HEK293T (cell line): ENCODE results near the gene MTAP.
"Not testable (repeated sequence)": the region's sequence is repeated elsewhere in the genome, so short reads cannot be mapped to it uniquely, and the experiment has no call there.

Experiments
- CTCF ChIA-PET: fragments of 350-600 bp; formaldehyde crosslinking; extraction: SDS; loops from one replicate; lab custom pipeline; 2021; ENCODE audit warnings: antibody characterized with exemption, inconsistent platforms; lab: Yijun Ruan, JAX
- POLR2A ChIA-PET: fragments of 350-600 bp; formaldehyde crosslinking; extraction: SDS; loops from one replicate; lab custom pipeline; 2020; ENCODE audit warnings: antibody characterized with exemption, inconsistent platforms; lab: Yijun Ruan, JAX
- DNase-seq: peaks from one replicate; pipeline ENCODE4 v3.0.0; 2012; ENCODE audit warnings: mixed read lengths; ENCODE audit errors: extremely low spot score
- ARNT ChIP-seq: fragments of 450-650 bp; IDR thresholded peaks from 2 replicates; pipeline ENCODE4 v1.6.1; 2017; ENCODE audit warnings: mild to moderate bottlenecking
- BHLHE40 ChIP-seq: fragments of 450-650 bp; IDR thresholded peaks from 2 replicates; pipeline ENCODE4 v1.6.1; 2016; ENCODE audit warnings: mild to moderate bottlenecking, moderate library complexity, borderline replicate concordance
- CTBP1 ChIP-seq: fragments of 450-650 bp; IDR thresholded peaks from 2 replicates; pipeline ENCODE4 v1.6.1; 2016; ENCODE audit warnings: borderline replicate concordance
- ELF4 ChIP-seq: fragments of 450-650 bp; IDR thresholded peaks from 2 replicates; pipeline ENCODE4 v1.6.1; 2017; ENCODE audit warnings: antibody characterized with exemption
- FOXA1 ChIP-seq: fragments of 450-650 bp; IDR thresholded peaks from 2 replicates; pipeline ENCODE4 v1.6.1; 2016; ENCODE audit warnings: mild to moderate bottlenecking
- FOXK2 ChIP-seq: fragments of 450-650 bp; IDR thresholded peaks from 2 replicates; pipeline ENCODE4 v1.6.1; 2016; ENCODE audit warnings: mild to moderate bottlenecking
- FOXM1 ChIP-seq: fragments of 450-650 bp; IDR thresholded peaks from 2 replicates; pipeline ENCODE4 v1.6.1; 2017; ENCODE audit warnings: mild to moderate bottlenecking, borderline replicate concordance
- HDGF ChIP-seq: fragments of 450-650 bp; IDR thresholded peaks from 2 replicates; pipeline ENCODE4 v1.6.1; 2017; ENCODE audit warnings: antibody characterized with exemption, borderline replicate concordance
- L3MBTL2 ChIP-seq: fragments of 450-650 bp; conservative IDR thresholded peaks from 2 replicates; pipeline ENCODE4 v1.6.1; 2016; ENCODE audit warnings: mild to moderate bottlenecking
- LEF1 ChIP-seq: fragments of 450-650 bp; IDR thresholded peaks from 2 replicates; pipeline ENCODE4 v1.6.1; 2017; ENCODE audit warnings: mild to moderate bottlenecking, borderline replicate concordance
- NFRKB ChIP-seq: fragments of 450-650 bp; IDR thresholded peaks from 2 replicates; pipeline ENCODE4 v1.6.1; 2016; ENCODE audit warnings: mild to moderate bottlenecking, moderate library complexity
- SP1 ChIP-seq: fragments of 450-650 bp; IDR thresholded peaks from 2 replicates; pipeline ENCODE4 v1.6.1; 2017
- SUZ12 ChIP-seq: fragments of 450-650 bp; IDR thresholded peaks from 2 replicates; pipeline ENCODE4 v1.6.1; 2016; ENCODE audit warnings: mild to moderate bottlenecking
- TARDBP ChIP-seq: fragments of 450-650 bp; IDR thresholded peaks from 2 replicates; pipeline ENCODE4 v1.6.1; 2016
- ZNF384 ChIP-seq: fragments of 450-650 bp; IDR thresholded peaks from 2 replicates; pipeline ENCODE4 v1.6.1; 2016
- TF ChIP-seq, protein P1 (sequence below): fragments of 450-650 bp; IDR thresholded peaks from 2 replicates; pipeline ENCODE4 v1.6.1; 2016

Gene MTAP

DNA sequence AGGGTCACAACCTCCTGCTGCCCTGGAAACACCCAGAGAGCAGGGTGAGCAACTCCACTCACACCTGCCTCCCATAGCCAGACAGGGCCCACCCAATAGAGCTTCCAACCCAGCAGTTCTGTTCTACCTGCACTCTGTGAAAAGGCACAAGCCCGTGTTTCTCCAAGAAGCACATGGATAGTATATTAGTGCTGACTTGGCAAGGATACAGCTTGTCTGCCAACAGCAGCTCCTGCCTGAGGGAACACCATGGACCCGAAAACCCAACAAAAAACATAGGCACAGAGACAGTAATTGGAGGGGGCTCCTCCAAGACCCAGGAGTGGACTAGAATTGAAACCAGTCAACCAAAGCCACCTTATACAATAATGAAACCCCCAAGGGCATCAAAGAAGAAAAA, 143.2 kb downstream of the MTAP start:
- DNase-seq, result no peak
- TF ChIP-seq, protein P1, sequence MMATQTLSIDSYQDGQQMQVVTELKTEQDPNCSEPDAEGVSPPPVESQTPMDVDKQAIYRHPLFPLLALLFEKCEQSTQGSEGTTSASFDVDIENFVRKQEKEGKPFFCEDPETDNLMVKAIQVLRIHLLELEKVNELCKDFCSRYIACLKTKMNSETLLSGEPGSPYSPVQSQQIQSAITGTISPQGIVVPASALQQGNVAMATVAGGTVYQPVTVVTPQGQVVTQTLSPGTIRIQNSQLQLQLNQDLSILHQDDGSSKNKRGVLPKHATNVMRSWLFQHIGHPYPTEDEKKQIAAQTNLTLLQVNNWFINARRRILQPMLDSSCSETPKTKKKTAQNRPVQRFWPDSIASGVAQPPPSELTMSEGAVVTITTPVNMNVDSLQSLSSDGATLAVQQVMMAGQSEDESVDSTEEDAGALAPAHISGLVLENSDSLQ, result no peak
- TF ChIP-seq HDGF (no peak), ARNT (no peak), BHLHE40 (no peak)
- CTCF ChIA-PET, result no interaction called here
- POLR2A ChIA-PET, result no interaction called here

DNA sequence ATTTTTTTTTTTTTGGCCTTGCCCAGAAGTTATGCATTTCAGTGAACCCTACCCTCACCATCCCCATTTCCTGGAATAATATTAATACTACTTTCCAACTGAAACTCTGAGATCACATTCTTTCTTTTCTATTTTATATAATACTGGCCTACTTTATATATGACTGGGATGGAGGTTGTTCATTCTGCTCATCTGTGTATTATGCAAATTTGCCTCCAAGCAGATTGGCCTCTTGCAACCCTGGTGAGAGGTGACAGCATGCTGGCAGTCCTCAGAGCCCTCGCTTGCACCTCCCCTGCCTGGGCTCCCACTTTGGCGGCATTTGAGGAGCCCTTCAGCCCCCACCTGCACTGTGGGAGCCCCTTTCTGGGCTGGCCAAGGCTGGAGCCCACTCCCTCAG, 156.4 kb downstream of the MTAP start:
- DNase-seq, result no peak
- CTCF ChIA-PET, result no interaction called here
- POLR2A ChIA-PET, result no interaction called here
- TF ChIP-seq LEF1 (no peak), TARDBP (no peak), FOXM1 (no peak), BHLHE40 (no peak), FOXK2 (no peak), NFRKB (no peak), ARNT (no peak), ELF4 (no peak), ZNF384 (no peak), SUZ12 (no peak), SP1 (no peak)

DNA sequence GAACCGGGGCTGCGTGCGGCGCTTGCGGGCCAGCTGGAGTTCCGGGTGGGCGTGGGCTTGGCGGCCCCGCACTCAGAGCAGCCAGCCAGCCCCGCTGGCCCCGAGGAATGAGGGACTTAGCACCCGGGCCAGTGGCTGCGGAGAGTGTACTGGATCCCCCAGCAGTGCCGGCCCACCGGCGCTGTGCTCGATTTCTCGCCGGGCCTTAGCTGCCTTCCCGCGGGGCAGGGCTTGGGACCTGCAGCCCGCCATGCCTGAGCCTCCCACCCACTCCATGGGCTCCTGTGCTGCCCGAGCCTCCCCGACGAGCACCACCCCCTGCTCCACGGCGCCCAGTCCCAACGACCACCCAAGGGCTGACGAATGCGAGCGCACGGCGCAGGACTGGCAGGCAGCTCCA, 156.8 kb downstream of the MTAP start:
- DNase-seq, POLR2A ChIA-PET, CTCF ChIA-PET: not testable (repeated sequence)

DNA sequence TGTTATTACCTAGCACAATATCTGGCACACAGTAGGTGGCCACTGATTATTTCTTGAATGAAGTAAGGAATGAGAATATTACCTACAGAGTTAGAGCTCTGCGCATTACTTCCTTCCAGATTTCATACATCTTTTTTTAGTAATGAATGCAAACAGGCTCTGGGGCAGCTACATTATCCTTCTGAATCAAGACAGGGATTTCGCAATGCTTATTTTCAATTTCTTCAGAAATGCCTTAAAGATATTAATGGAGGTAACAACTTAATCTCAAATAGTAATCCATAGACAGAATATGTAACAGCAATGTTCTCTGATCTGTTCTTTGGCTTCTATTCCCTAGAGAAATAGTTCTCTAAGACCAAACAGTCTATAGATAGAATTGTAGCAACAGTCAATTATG, 159.1 kb downstream of the MTAP start:
- POLR2A ChIA-PET, result no interaction called here
- TF ChIP-seq ELF4 (no peak), L3MBTL2 (no peak), CTBP1 (no peak), FOXM1 (no peak), ZNF384 (no peak), NFRKB (no peak)
- no peak for DNase-seq
- CTCF ChIA-PET, result no interaction called here

DNA sequence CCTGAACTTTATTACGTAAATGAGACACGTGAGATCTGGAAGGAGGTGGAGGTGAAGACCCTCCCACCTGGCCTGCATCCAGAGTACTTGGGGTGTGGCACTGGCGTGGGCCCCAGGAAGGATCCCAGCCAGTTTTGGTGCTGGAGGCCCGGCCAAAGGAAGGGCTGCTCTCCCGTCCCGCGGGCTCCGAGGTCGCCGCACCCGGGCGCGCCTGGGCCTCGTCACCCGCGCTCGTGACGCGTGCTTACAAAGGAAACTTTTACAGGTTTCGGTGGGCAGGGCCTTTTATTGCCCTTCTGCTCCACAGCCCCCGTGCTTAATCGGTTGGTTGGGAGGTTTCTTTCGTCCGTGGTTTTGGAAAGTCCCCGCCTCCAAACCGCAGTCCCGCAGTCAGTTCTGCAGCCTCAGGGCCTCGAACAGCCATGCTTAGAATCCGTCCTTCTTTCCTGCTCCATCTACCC, 162.5 kb downstream of the MTAP start:
- ChIA-PET CTCF (no interaction called here), POLR2A (no interaction called here)
- DNase-seq, result no peak
- TF ChIP-seq FOXM1, result no peak
- no peak for TF ChIP-seq FOXA1
- TF ChIP-seq NFRKB, result no peak
- no peak for TF ChIP-seq ZNF384
- TF ChIP-seq SP1, result no peak
- TF ChIP-seq, protein P1, result no peak
- no peak for TF ChIP-seq FOXK2
- no peak for TF ChIP-seq TARDBP
- no peak for TF ChIP-seq L3MBTL2
- no peak for TF ChIP-seq SUZ12
- no peak for TF ChIP-seq ARNT
- no peak for TF ChIP-seq LEF1

DNA sequence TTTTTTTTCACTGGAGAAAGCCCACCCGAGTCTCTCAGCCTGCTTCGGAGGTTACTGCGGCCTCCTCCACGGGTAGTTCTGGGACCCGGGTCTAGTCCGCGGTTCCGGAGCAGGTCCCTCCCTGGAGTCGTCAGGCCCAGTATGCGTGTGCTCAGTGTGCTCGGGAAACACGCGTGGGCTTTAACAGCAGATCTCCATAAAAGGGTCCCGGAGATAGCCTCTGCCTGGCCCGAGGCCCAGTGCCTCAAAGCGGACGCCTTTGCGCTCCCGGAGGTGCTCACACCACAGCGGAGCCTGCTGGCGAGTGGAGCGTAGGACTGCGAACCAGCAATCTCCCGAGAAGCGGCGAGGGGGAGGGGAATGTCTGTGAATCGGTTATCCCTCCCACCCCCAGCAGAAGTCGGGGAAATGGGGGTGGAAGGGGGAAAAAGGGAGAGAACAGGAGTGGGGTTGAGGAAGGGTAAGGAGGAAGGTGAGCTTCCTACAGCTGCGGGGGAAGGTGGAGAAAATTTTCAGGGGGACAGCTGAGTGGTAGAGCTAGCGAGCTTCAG, 163.0 kb downstream of the MTAP start:
- TF ChIP-seq BHLHE40 (no peak), L3MBTL2 (no peak), NFRKB (no peak), SUZ12 (no peak), ZNF384 (no peak), HDGF (no peak), TARDBP (no peak), ELF4 (no peak), CTBP1 (no peak), FOXM1 (no peak), LEF1 (no peak), FOXK2 (no peak), SP1 (no peak), ARNT (no peak)
- TF ChIP-seq, protein P1, result no peak
- CTCF ChIA-PET, result no interaction called here
- POLR2A ChIA-PET, result no interaction called here
- DNase-seq, result no peak

DNA sequence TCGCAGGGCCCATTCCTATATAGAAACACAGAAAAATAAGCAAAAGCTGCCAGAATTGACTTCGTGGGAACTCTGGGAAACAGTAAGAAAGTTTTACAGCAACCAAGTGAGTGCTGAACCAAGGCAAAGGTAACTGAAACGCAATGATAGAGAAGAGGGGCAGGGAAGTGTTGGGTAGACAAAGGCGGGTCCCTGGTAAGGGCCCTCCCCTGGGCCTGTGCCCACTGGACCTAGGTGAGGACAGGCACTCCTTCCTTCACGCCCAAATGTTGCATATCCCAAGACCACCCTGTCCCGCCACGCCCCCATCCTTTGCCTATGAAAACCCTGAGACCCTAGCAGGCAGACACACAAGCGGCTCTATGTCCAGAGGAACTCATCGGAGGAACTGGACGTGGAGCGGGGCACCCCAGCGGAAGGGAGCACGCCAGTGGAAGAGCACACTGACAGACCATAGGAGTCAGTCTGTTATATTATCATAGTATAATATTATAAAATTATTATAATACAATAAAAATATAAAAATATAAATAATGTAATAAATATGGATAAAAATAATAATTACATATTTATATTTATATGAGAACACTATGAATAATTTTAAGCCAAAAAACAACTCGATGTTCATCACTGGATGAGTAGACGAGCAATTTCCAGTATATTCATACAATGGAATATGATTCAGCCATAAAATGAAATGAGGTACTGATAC, 163.9 kb downstream of the MTAP start:
- ChIA-PET CTCF (no interaction called here), POLR2A (no interaction called here)
- TF ChIP-seq FOXK2, result no peak

More for the DNA sequence above, 163.9 kb downstream of the MTAP start:
- no peak for DNase-seq
